ENCODE data around the gene IL17B.

Gene IL17B

GRCh38 chr5:149338364-149338763 is 40.7 kb downstream of the IL17B start:
- Histone ChIP-seq H3K27ac (ENCODE audit: low read depth, low read length) (no peak overlapping the region), H3K36me3 (ENCODE audit: control insufficient read depth, low read length) (no peaks in the 10 kb centered on the region), H3K27me3 (ENCODE audit: control insufficient read depth, low read length) (no peaks in the 10 kb centered on the region; the same call in 1 of the 2 replicates), H3K9me2 (replicated peaks; ENCODE audit: control insufficient read depth, low read length) (no peaks in the 10 kb centered on the region), H3K4me1 (ENCODE audit: control insufficient read depth, low read length) (peaks cover 8% of the 10 kb centered on the region; the same call in 1 of the 2 replicates), H4K20me1 (ENCODE audit: control insufficient read depth, insufficient read depth, low read depth, low read length) (no peaks in the 10 kb centered on the region), H3K4me2 (ENCODE audit: low read length) (no peak overlapping the region), H3K9me3 (ENCODE audit: control insufficient read depth, insufficient read depth, low read length) (no peaks in the 10 kb centered on the region), H3F3A (ENCODE audit: control insufficient read depth, insufficient read depth) (no peaks in the 10 kb centered on the region), H3K79me2 (ENCODE audit: control insufficient read depth, low read length) (no peaks in the 10 kb centered on the region), H3K4me3 (ENCODE audit: low read length) (no peak overlapping the region)
- TF ChIP-seq EZH2phosphoT487 (IDR thresholded peaks at IDR 0.05; ENCODE audit: borderline replicate concordance, low read length) = no peak
- TF ChIP-seq CTCF (IDR thresholded peaks at IDR 0.05; ENCODE audit: low read depth, low read length, poor library complexity, severe bottlenecking) = no peak

- Histone ChIP-seq H3K4me2 (ENCODE audit: low read length) (no peak overlapping the region), H3K36me3 (ENCODE audit: control insufficient read depth, low read length) (no peaks in the 10 kb centered on the region), H3K4me1 (ENCODE audit: control insufficient read depth, low read length) (peaks cover 8% of the 10 kb centered on the region; the same call in 1 of the 2 replicates), H3K9me3 (ENCODE audit: control insufficient read depth, insufficient read depth, low read length) (no peaks in the 10 kb centered on the region), H3K79me2 (ENCODE audit: control insufficient read depth, low read length) (no peaks in the 10 kb centered on the region), H3K9me2 (replicated peaks; ENCODE audit: control insufficient read depth, low read length) (no peaks in the 10 kb centered on the region), H3K27me3 (ENCODE audit: control insufficient read depth, low read length) (no peaks in the 10 kb centered on the region; the same call in 1 of the 2 replicates), H4K20me1 (ENCODE audit: control insufficient read depth, insufficient read depth, low read depth, low read length) (no peaks in the 10 kb centered on the region), H3K4me3 (ENCODE audit: low read length) (no peak overlapping the region), H3K27ac (ENCODE audit: low read depth, low read length) (no peak overlapping the region), H3F3A (ENCODE audit: control insufficient read depth, insufficient read depth) (no peaks in the 10 kb centered on the region)
- TF ChIP-seq EZH2phosphoT487 (IDR thresholded peaks at IDR 0.05; ENCODE audit: borderline replicate concordance, low read length) = no peak
- TF ChIP-seq CTCF (IDR thresholded peaks at IDR 0.05; ENCODE audit: low read depth, low read length, poor library complexity, severe bottlenecking) = no peak
These were observed 41.4 kb downstream of the IL17B start for GRCh38 chr5:149337736-149338135.

- no peaks in the 10 kb centered on the region for H3K36me3 ChIP-seq (ENCODE audit: control insufficient read depth, low read length)
- no peaks in the 10 kb centered on the region; the same call in 1 of the 2 replicates for H3K27me3 ChIP-seq (ENCODE audit: control insufficient read depth, low read length)
- no peaks in the 10 kb centered on the region for H3K79me2 ChIP-seq (ENCODE audit: control insufficient read depth, low read length)
- no peaks in the 10 kb centered on the region for H3K9me3 ChIP-seq (ENCODE audit: control insufficient read depth, insufficient read depth, low read length)
- no peaks in the 10 kb centered on the region for H3K4me1 ChIP-seq (ENCODE audit: control insufficient read depth, low read length)
- H3K4me2 ChIP-seq (ENCODE audit: low read length) = no peak overlapping the region
- TF ChIP-seq CTCF (IDR thresholded peaks at IDR 0.05; ENCODE audit: low read depth, low read length, poor library complexity, severe bottlenecking) = no peak
- no peak for TF ChIP-seq EZH2phosphoT487 (IDR thresholded peaks at IDR 0.05; ENCODE audit: borderline replicate concordance, low read length)
- no peaks in the 10 kb centered on the region for H3F3A ChIP-seq (ENCODE audit: control insufficient read depth, insufficient read depth)
- no peak overlapping the region for H3K4me3 ChIP-seq (ENCODE audit: low read length)
- no peaks in the 10 kb centered on the region for H3K9me2 ChIP-seq (replicated peaks; ENCODE audit: control insufficient read depth, low read length)
- no peak overlapping the region for H3K27ac ChIP-seq (ENCODE audit: low read depth, low read length)
- H4K20me1 ChIP-seq (ENCODE audit: control insufficient read depth, insufficient read depth, low read depth, low read length) = no peaks in the 10 kb centered on the region
These were observed 45.2 kb downstream of the IL17B start for GRCh38 chr5:149333711-149334443.

Measured in DOHH2 (cell line).